NCI-H1105 treated with DMSO at 0.1 percent for 48 hours (cell line): ENCODE results near the gene URB2.
"Not testable (repeated sequence)": the region's sequence is repeated elsewhere in the genome, so short reads cannot be mapped to it uniquely, and the experiment has no call there.

Experiments used
- DNase-seq: peaks from one replicate; lab custom pipeline; 2025; lab: John Stamatoyannopoulos, UW

URB2 gene

DNA sequence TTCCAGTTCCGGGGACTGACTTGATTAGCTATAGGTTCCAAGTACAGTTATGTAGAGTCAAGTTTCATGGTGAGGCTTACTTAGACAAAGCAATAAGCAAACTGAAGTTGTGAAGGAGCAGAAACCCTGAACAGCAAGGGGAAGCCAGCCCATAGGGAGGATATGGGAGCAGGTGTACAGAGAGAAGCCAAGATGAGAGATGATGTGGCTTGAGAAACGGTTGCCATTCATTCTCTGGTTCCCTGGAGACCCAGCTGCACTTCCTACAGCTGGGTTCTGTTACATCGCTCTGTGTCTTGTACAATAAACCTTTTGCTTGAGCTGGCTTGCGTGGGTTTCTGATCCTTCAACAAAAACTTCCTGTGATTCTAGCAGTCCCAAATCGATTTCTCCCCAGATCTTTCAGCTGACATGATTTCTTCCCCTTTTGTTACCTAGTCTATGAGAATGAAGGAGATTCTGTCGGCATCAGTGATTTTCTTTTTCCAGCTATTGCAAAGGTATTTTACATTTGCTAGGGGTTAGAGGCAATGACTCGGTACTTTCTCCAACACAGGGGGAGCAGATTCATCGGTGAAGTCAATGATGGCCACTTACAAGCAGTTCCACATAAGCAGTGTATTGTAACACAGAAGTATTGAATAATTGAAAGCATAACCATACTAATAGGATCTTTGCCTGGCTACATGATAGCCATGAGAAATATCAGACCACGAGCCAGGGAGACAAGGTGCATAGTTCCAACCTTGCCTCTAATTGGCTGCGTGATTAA lies 67.3 kb downstream of the URB2 start:
- no peak for DNase-seq

- DNase-seq: peak; percentile 49
These were observed 68.1 kb downstream of the URB2 start for GRCh38 chr1:229694053-229694693.

- DNase-seq: no peak
These were observed 70.3 kb downstream of the URB2 start for GRCh38 chr1:229696385-229696784.

DNA sequence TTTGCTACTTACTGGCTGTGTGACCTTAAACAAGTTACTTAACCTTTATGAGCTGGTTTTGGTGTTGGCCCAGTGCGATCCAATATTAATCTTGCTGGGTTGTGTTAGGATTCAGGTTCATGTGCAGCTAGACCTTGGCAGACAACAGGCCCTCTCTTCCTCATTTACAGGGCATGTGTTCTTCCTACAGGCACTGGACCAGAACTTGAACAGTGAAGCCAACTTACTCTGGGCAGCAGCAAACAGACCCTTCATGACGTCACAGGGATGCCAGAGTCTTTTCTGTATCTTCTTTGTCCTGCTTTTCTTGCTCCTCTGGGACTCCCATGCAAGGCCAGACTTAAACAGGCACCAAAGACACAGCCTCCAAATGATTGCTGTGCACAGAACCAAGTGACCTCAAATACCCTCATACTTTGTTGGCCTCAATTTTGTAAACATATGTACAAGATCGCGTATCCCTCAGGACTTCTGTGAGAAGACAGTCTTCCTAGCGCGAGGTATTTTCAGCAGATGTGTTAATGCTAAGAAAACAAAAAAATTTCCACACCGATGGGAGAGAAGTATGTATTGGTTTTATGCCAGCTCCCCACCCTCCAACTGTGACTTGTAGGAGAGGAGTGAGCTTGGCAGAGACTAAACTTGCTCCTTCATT lies 73.7 kb downstream of the URB2 start:
- no peak for DNase-seq

- no peak for DNase-seq
These were observed 78.1 kb downstream of the URB2 start for GRCh38 chr1:229704157-229704556.

GRCh38 chr1:229705152-229705551 lies 79.1 kb downstream of the URB2 start:
- DNase-seq: not testable (repeated sequence)

DNA sequence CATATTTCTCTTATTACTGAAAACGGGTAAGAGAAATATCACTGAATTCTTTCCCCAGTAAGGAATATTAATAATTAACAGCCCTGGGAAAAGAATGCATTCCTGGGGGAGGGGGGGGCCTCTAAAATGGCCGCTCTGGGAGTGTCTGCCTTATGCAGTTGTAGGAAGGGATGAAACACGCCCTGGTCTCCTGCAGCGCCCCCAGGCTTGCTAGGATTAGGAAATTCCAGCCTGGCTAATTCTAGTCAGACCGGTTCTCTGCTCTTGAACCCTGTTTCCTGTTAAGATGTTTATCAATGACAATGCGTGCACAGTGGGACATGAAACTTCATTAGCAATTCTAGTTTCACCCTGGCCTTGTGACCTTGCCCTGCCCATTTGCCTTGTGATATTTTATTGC lies 81.1 kb downstream of the URB2 start:
- not testable (repeated sequence) for DNase-seq

- no peak for DNase-seq
These were observed 83.5 kb downstream of the URB2 start for GRCh38 chr1:229709500-229710013.
